Ascending aorta (tissue), 2 donors: ENCODE measurements around the gene IMMP2L. TPM values are rescaled to one million over a fixed set of nuclear protein-coding genes. Genes with fewer than 3 reads are reported as not detected.

Experiments used
- DNase-seq, 2 donors: peaks; one replicate each; pipeline ENCODE4 v3.0.0-alpha.2; 2019; ENCODE audit warnings: low spot score in 2 of 2
- H3K27ac ChIP-seq, 2 donors: fragments of 200-600 bp; sonication (generic); one replicate each; pipeline ENCODE4 v1.5.1; 2016 to 2017; ENCODE audit warnings: mild to moderate bottlenecking in 1 of 2
- H3K27me3 ChIP-seq: fragments of 200-600 bp; sonication (generic); one replicate; pipeline ENCODE4 v1.5.1; 2017
- H3K36me3 ChIP-seq, 2 donors: fragments of 200-600 bp; sonication (generic); one replicate each; pipeline ENCODE4 v1.5.1; 2016
- H3K4me1 ChIP-seq, 2 donors: fragments of 200-600 bp; sonication (generic); one replicate each; pipeline ENCODE4 v1.5.1; 2016 to 2017; ENCODE audit warnings: mild to moderate bottlenecking in 1 of 2
- H3K4me3 ChIP-seq, 2 donors: fragments of 200-600 bp; sonication (generic); one replicate each; pipeline ENCODE4 v1.5.1; 2016 to 2017; ENCODE audit warnings: mild to moderate bottlenecking in 1 of 2
- H3K9me3 ChIP-seq, 2 donors: fragments of 200-600 bp; sonication (generic); one replicate each; pipeline ENCODE4 v1.5.1; 2016
- intact Hi-C: fragments of 100-400 bp; cut with DNase I; formaldehyde crosslinking; loops from one replicate; pipeline ENCODE4 v1.15.1; 2023
- total RNA-seq: library from RNA; depleted of rRNA; stranded (reverse); fragments of >200 nt; gene quantifications from one replicate; pipeline ENCODE4 v1.1.0, GENCODE V29; 2016
- TF ChIP-seq, protein P1 (sequence below), 3 experiments: fragments of 200-600 bp in 2 of 3; fragments of 450-650 bp in 1 of 3; sonication (generic) in 2 of 3; IDR thresholded peaks; one replicate each; pipeline ENCODE4 v1.5.1; 2016 to 2019; ENCODE audit warnings: antibody characterized with exemption in 3 of 3, mild to moderate bottlenecking in 1 of 3, moderate library complexity in 1 of 3

Gene IMMP2L
- total RNA-seq, 1 donor from 2014 or later: 143 TPM

DNA sequence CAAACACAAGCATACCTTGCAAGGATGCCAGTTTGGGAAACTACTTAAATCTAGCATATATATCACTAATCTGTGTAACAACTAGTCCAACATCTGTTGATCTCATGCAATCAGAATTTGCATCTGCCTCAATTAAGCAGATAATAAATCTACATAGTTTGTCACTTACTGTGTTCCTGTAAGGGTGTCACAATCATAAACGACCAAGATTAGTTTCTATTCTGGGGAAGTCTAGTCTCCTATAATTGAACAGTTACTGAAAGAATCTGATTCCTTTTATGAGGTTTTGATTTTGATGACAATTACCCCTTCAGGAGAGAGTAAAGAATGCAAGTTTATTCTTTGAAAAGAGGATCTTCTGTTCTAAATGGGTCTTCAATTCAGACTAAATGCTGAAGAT is 556.8 kb downstream of the IMMP2L start:
- DNase-seq: no peak
- Histone ChIP-seq H3K27ac (no peak overlapping the region), H3K36me3 (no peaks in the 10 kb centered on the region), H3K4me3 (no peak overlapping the region), H3K4me1 (no peaks in the 10 kb centered on the region), H3K9me3 (no peaks in the 10 kb centered on the region), H3K27me3 (no peaks in the 10 kb centered on the region)
- intact Hi-C loops: no loop called here
- TF ChIP-seq, protein P1, sequence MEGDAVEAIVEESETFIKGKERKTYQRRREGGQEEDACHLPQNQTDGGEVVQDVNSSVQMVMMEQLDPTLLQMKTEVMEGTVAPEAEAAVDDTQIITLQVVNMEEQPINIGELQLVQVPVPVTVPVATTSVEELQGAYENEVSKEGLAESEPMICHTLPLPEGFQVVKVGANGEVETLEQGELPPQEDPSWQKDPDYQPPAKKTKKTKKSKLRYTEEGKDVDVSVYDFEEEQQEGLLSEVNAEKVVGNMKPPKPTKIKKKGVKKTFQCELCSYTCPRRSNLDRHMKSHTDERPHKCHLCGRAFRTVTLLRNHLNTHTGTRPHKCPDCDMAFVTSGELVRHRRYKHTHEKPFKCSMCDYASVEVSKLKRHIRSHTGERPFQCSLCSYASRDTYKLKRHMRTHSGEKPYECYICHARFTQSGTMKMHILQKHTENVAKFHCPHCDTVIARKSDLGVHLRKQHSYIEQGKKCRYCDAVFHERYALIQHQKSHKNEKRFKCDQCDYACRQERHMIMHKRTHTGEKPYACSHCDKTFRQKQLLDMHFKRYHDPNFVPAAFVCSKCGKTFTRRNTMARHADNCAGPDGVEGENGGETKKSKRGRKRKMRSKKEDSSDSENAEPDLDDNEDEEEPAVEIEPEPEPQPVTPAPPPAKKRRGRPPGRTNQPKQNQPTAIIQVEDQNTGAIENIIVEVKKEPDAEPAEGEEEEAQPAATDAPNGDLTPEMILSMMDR (IDR thresholded peaks at IDR 0.05): no peak

DNA sequence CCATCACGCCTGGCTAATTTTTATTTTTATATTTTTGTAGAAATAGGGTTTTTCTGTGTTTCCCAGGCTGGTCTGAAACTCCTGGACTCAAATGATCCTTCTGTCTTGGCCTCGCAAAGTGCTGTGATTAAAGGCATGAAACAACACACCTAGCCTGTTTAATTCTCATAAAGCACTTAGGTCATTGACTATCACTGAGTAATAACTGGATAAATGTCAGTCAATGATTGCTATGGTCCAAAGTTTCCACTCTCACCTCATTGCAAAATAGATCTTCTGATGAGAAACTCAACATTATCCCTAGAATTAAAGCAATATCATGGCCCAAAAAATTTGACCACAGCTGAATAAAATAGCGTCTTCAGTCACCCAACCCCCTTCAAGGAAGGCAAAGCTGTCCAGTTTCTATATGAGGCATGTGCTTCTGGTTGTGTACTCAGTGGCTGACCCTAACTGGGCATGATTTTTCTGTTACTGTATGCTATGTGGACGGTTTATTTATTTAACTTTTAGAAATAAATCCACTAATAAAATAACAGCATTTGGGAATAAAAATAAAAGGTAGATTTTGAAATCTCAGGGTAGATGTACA is 557.9 kb downstream of the IMMP2L start:
- Histone ChIP-seq H3K9me3 (no peaks in the 10 kb centered on the region), H3K4me3 (no peak overlapping the region), H3K36me3 (no peaks in the 10 kb centered on the region), H3K4me1 (no peaks in the 10 kb centered on the region), H3K27me3 (no peaks in the 10 kb centered on the region), H3K27ac (no peak overlapping the region)
- TF ChIP-seq, protein P1 (IDR thresholded peaks at IDR 0.05): no peak
- intact Hi-C loops: no loop called here
- DNase-seq: no peak

DNA sequence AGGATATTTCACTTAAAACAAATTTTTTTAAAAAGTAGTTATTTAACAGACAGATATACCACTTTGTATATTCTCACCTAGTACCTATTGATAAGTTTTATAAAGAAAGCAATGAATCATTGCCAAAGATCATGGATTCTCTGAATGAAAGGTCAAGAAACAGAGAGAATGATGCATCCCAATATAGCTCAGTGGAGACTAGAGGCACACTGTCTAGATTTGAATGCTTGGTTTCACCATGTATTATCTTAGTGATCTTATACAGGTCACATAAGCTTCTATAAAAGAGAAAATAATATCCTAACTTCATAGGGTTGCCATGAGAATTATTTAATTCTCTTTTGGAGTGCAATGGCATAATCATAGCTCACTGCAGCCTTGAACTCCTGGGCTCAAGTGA is 558.4 kb downstream of the IMMP2L start:
- DNase-seq: no peak
- Histone ChIP-seq H3K27me3 (no peaks in the 10 kb centered on the region), H3K9me3 (no peaks in the 10 kb centered on the region), H3K4me3 (no peak overlapping the region), H3K27ac (no peak overlapping the region), H3K36me3 (no peaks in the 10 kb centered on the region), H3K4me1 (no peaks in the 10 kb centered on the region)
- intact Hi-C loops: no loop called here
- TF ChIP-seq, protein P1 (IDR thresholded peaks at IDR 0.05): no peak

DNA sequence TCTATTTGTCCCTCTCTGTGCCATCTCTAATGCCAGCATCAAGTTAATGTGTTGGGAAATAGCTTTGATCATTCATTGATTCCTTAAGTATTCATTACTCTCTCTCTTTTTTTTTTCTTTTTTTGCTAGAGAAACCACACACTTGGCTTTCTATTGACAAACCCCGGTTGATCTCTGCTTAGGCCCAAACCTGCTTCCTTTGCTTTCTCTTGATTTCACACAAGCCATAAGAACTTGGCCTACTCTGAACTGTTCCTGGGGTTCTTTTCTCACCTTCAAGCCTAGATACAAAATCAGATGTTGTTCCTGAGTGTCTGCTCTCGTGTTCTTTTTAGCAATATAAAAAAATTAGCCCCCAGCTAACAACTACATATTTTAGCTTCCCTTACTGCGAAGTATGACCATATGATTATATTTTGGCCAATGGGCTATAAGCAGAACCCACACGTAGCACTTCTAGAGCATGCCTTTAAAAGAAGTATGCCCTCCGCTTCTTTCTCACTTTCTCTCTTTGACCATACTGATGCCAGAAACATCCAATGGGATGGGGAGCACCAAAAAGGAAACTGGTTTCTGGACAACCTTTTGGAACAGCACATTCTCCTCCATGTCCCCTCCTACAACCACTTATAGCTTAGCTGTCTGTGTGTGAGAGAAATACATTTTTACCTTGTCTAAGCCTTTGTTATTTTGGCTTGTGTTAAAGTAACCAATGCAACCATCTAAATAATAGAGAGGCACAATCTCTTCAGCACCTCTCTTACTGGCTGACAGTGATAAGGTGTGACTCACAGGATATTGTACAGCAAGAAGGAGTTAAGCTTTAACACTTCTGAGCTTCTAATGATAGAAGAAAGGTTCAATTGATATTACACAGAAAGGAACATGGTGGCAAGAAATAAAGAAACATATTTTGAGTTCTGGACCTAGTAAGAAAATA is 568.0 kb downstream of the IMMP2L start:
- Histone ChIP-seq H3K36me3 (no peaks in the 10 kb centered on the region), H3K4me1 (no peaks in the 10 kb centered on the region), H3K4me3 (no peak overlapping the region), H3K27me3 (no peaks in the 10 kb centered on the region), H3K27ac (no peak overlapping the region), H3K9me3 (no peaks in the 10 kb centered on the region)
- TF ChIP-seq, protein P1 (IDR thresholded peaks at IDR 0.05): no peak
- no peak for DNase-seq
- intact Hi-C loops: no loop called here

DNA sequence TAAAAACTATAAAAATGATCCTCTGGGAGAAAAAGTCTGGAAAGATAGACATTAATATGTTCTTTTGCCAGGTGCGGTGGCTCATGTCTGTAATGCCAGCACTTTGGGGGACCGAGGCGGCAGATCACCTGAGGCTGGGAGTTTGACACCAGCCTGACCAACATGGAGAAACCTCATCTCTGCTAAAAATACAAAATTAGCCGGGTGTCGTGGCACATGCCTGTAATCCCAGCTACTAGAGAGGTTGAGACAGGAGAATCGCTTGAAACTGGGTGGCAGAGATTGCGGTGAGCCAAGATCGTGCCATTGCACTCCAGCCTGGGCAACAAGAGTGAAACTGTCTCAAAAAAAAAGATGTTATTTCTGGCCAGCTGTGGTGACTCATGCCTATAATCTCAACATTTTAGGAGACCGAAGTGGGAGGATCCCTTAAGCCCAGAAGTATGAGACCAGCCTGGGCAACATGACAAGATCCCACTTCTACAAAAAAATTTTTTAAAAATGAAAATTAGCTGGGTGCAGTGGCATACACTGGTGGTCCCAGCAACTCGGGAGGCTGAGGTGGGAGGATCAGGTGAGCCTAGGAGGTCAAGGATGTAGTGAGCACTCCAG is 573.3 kb downstream of the IMMP2L start:
- Histone ChIP-seq H3K4me1 (no peaks in the 10 kb centered on the region), H3K27ac (no peak overlapping the region), H3K36me3 (no peaks in the 10 kb centered on the region), H3K9me3 (no peaks in the 10 kb centered on the region), H3K4me3 (no peak overlapping the region), H3K27me3 (no peaks in the 10 kb centered on the region)
- DNase-seq: no peak
- TF ChIP-seq, protein P1 (IDR thresholded peaks at IDR 0.05): no peak
- intact Hi-C loops: no loop called here
